AG10803 (cell line): Measurements from ENCODE around the gene SNCAIP.

Experiments used
- DNase-seq: peaks from one replicate; pipeline ENCODE4 v3.0.0; 2010; ENCODE audit warnings: low read depth
- H3K4me3 ChIP-seq: 2 replicates; pipeline ENCODE4 v1.5.1; 2011; ENCODE audit warnings: mild to moderate bottlenecking, low read length, control low read depth
- TF ChIP-seq, protein P1 (sequence below): conservative IDR thresholded peaks from 2 replicates; pipeline ENCODE4 v1.5.1; 2011; ENCODE audit warnings: mild to moderate bottlenecking, low read length, control low read depth, inconsistent platforms

SNCAIP gene

DNA sequence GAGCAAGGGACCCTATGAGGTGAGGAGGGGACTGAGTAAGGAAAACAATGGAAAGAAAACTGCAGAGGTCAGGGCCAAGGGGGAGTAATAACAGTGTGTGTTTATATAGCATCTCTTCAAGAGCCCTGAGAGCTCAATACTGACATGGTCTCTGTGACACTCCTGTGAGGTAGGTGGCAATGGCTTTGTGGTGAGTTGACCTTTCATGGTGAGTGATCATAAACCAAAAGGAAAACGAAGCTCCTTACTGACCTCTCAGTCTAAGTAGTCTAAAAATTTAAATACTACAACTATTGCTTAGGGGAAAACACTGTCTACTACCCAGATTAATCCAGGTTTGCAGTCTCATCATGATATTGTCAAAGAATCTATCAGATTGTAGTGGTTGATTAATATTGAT, 130.9 kb downstream of the SNCAIP start:
- no peak for DNase-seq
- TF ChIP-seq, protein P1, sequence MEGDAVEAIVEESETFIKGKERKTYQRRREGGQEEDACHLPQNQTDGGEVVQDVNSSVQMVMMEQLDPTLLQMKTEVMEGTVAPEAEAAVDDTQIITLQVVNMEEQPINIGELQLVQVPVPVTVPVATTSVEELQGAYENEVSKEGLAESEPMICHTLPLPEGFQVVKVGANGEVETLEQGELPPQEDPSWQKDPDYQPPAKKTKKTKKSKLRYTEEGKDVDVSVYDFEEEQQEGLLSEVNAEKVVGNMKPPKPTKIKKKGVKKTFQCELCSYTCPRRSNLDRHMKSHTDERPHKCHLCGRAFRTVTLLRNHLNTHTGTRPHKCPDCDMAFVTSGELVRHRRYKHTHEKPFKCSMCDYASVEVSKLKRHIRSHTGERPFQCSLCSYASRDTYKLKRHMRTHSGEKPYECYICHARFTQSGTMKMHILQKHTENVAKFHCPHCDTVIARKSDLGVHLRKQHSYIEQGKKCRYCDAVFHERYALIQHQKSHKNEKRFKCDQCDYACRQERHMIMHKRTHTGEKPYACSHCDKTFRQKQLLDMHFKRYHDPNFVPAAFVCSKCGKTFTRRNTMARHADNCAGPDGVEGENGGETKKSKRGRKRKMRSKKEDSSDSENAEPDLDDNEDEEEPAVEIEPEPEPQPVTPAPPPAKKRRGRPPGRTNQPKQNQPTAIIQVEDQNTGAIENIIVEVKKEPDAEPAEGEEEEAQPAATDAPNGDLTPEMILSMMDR: no peak
- no peak overlapping the region for H3K4me3 ChIP-seq

DNA sequence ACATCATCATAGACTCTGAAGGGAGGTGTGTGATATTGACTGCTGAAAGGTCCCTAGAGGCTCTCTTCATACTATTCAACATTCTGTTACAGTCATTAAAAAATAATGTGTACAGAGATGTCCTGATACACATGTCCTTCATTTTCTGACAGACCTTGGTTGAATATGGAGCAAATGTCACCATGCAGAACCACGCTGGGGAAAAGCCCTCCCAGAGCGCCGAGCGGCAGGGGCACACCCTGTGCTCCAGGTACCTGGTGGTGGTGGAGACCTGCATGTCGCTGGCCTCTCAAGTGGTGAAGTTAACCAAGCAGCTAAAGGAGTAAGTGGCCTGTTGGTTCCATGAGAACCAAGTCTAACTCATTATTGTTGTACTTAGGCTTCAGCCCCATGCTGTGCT, 132.4 kb downstream of the SNCAIP start:
- H3K4me3 ChIP-seq: no peak overlapping the region
- DNase-seq: no peak
- TF ChIP-seq, protein P1: no peak

- no peak for DNase-seq
- no peak overlapping the region for H3K4me3 ChIP-seq
- TF ChIP-seq, protein P1: no peak
These were observed 133.0 kb downstream of the SNCAIP start for GRCh38 chr5:122445070-122445469.

- no peak for DNase-seq
- TF ChIP-seq, protein P1: no peak
- no peak overlapping the region for H3K4me3 ChIP-seq
These were observed 135.0 kb downstream of the SNCAIP start for GRCh38 chr5:122447072-122447471.

- TF ChIP-seq, protein P1: no peak
- no peak overlapping the region for H3K4me3 ChIP-seq
- no peak for DNase-seq
These were observed 135.8 kb downstream of the SNCAIP start for GRCh38 chr5:122447879-122448278.

DNA sequence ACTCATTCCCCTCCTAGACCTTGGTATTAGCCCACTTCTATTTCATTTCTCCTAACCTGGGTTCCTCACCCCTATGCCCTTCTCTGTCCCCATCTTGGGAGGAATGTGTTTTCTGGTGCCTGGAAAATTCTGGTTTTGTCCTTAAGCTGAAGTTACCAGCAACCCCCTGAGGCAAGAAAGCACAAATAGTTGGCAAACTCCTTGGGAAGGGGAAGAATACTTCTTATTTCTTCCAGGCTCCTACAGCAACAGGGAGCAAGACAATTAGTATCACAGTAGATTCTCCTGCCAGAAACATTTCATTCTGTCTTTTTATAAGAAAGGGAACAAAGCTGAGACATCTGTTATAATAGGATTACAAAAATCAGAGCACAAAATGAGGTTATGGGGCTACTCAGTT, 142.5 kb downstream of the SNCAIP start:
- TF ChIP-seq, protein P1: no peak
- no peak for DNase-seq
- no peak overlapping the region for H3K4me3 ChIP-seq

- TF ChIP-seq, protein P1: no peak
- DNase-seq: no peak
- H3K4me3 ChIP-seq: no peak overlapping the region
These were observed 143.9 kb downstream of the SNCAIP start for GRCh38 chr5:122455939-122456338.
